ENCODE measurements around the gene CELA2A. TPM values are rescaled to one million over a fixed set of nuclear protein-coding genes. Genes with fewer than 3 reads are reported as not detected.

The CELA2A gene
- total RNA-seq, 1 donor from 2014 or later: not detected

- Mint-ChIP-seq H3K27ac (no peak overlapping the region), H3K27me3 (ENCODE audit: low read depth) (no peaks in the 10 kb centered on the region), H3K4me1 (ENCODE audit: low read depth) (peaks cover 58% of the 10 kb centered on the region), H3K4me3 (ENCODE audit: low read depth) (peak overlapping the region; percentile 4), H3K36me3 (ENCODE audit: low read depth) (peaks cover 66% of the 10 kb centered on the region), H3K9me3 (no peaks in the 10 kb centered on the region)
- intact Hi-C loops (cut with micrococcal nuclease): loop anchor here (5.0 to 10.0 kb wide), 2 partner anchors 182 to 200 kb away; partner anchors contain the start of gene DDI2
- no peak for DNase-seq (ENCODE audit: low spot score)
Measured at GRCh38 chr1:15414445-15414983, 42.0 kb upstream of the CELA2A start.

DNA sequence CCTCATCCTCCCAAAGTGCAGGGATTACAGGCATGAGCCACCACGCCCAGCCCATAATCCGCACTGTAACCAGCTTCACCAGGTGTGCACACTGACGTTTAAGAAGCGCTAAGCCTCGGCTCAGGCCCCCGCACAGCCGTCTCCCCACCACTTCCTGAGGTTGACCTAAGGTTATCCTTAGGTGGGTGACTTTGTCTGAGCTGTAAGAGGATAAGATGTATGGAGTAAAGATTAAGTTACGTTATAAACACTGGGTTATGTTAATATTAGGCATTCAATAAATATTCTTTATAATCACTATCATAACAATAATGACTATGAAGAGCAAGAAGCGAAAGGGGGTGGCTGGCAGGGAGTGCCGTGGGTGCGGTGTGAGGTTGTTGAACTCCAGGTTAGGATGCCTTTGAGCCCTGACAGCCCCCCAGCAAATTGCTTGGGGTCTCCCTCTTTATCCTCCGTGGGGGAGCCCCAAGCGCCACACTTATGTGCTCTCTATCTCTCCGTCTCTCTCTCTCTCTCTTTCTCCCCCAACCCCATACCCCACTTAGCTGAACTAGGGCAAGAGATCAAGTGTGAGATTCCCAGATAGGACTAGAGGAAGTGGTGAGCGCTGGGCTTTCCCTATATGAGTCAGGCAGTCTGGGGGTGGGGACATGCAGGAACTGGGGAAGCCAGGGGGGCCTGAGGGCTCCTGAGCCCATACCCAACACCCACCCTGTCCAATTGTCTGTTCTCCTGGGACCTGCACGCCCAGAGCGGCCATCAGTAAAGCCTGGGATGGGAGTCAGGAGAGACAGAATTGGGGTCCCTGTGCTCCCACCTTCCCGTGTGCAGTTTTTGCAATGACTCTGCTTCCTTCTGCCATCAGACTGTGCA, 39.2 kb upstream of the CELA2A start:
- peak; percentile 64 for DNase-seq (ENCODE audit: low spot score)

GRCh38 chr1:15418806-15419515, 37.6 kb upstream of the CELA2A start:
- intact Hi-C loops (cut with micrococcal nuclease): loop anchor here (5.0 to 10.0 kb wide), 3 partner anchors 92 to 196 kb away; partner anchors contain the start of gene DDI2
- Mint-ChIP-seq H3K4me3 (ENCODE audit: low read depth) (no peak overlapping the region), H3K9me3 (no peaks in the 10 kb centered on the region), H3K27ac (peak overlapping the region; percentile 30), H3K36me3 (ENCODE audit: low read depth) (peaks cover 56% of the 10 kb centered on the region), H3K4me1 (ENCODE audit: low read depth) (peaks cover 47% of the 10 kb centered on the region), H3K27me3 (ENCODE audit: low read depth) (no peaks in the 10 kb centered on the region)
- DNase-seq (ENCODE audit: low spot score): no peak

More for the DNA sequence above, 39.2 kb upstream of the CELA2A start:
- H3K9me3 Mint-ChIP-seq: no peaks in the 10 kb centered on the region
- H3K4me1 Mint-ChIP-seq (ENCODE audit: low read depth): peaks cover 56% of the 10 kb centered on the region
- peak overlapping the region; percentile 78 for H3K27ac Mint-ChIP-seq
- H3K27me3 Mint-ChIP-seq (ENCODE audit: low read depth): no peaks in the 10 kb centered on the region
- intact Hi-C loops (cut with micrococcal nuclease): loop anchor here (2.0 to 10.0 kb wide), 4 partner anchors 70 to 198 kb away; partner anchors contain the start of gene DDI2
- peaks cover 71% of the 10 kb centered on the region for H3K36me3 Mint-ChIP-seq (ENCODE audit: low read depth)
- peak overlapping the region; percentile 66 for H3K4me3 Mint-ChIP-seq (ENCODE audit: low read depth)

DNA sequence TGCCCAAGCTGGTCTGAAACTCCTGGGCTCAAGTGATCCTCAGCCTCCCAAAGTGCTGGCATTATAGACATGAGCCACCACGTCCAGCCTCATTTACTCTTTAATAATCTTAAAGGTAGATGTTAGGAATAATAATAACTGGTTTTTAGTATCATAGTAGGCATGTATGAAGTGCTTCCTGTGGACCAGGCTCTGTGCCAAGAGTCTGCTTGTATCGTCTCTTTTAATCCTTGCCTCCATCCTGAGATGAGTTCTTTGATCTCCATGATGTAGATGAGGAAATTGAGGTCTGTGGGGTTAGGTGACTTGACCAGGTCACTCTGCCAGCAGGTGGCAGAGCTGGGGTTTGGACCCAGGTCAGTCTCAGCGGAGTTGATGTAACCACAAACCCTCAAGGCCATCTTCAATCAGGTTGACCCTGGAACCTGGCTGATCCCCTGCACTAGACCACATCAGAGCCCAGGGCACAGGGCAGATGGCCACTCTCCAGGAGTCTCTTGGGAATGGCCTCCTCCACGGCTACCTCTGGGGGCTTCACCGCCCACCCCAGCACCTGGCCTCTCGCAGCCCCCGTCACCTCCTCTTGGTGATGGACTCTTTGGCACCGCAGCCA, 35.6 kb upstream of the CELA2A start:
- DNase-seq (ENCODE audit: low spot score): no peak
- Mint-ChIP-seq H3K36me3 (ENCODE audit: low read depth) (peaks cover 49% of the 10 kb centered on the region), H3K4me3 (ENCODE audit: low read depth) (no peak overlapping the region), H3K27me3 (ENCODE audit: low read depth) (no peaks in the 10 kb centered on the region), H3K9me3 (no peaks in the 10 kb centered on the region), H3K27ac (no peak overlapping the region), H3K4me1 (ENCODE audit: low read depth) (peaks cover 35% of the 10 kb centered on the region)
- intact Hi-C loops (cut with micrococcal nuclease): no loop called here

DNA sequence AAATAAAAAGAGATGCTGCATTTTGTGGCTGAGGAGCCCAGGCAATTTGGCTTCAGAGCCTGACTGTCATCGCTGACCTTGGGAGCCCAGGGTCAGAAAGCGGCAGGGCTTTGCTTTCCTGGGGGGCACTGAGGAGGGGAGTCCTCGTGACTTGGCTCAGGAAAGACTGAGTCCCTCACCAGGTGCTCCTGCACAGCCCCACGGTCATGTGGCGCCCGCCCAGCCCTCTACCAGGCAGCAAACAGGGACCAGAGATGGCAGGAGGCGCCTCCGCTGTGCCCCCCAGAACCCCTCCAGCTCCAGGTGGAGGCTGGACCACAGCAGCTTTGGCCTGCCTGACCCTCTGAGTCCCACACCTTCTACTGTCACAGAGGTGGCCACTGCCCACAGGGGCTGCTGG, 33.7 kb upstream of the CELA2A start:
- Mint-ChIP-seq H3K27me3 (ENCODE audit: low read depth) (no peaks in the 10 kb centered on the region), H3K4me1 (ENCODE audit: low read depth) (peaks cover 24% of the 10 kb centered on the region), H3K36me3 (ENCODE audit: low read depth) (peaks cover 49% of the 10 kb centered on the region), H3K27ac (no peak overlapping the region), H3K4me3 (ENCODE audit: low read depth) (no peak overlapping the region), H3K9me3 (no peaks in the 10 kb centered on the region)
- no peak for DNase-seq (ENCODE audit: low spot score)
- intact Hi-C loops (cut with micrococcal nuclease): no loop called here

DNA sequence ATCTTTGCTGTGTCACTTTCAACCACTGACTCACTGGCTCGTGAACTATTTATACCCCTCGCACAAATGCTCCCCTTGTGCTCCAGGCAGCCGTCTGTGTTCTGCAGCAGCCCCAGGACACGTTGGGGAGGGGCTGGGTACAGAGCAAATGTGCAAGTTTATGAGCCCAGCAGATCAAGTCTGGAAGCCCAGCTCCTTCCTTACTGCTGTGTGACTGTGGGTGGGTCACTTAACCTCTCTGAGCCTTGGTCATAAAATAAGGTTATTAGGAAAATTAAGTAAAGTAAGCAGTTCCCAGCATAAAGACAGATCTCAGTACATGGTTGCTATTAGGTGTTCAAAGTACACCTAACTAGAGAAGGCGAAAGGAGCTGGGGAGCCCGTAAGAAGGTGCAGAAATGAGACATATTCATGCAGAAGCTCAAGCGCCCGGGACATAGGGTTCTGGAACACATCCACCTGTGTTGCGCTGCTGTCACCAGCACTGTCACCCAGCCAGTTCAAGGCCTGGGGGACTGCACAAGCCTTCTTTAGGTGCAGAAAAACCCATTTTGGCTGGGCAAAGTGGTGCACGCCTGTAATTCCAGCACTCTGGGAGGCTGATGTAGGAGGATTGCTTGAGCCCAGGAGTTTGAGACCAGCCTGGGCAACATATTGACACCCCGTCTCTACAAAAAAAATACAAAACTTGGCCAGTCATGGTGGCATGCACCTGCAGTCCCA, 33.0 kb upstream of the CELA2A start:
- intact Hi-C loops (cut with micrococcal nuclease): no loop called here
- no peaks in the 10 kb centered on the region for H3K9me3 Mint-ChIP-seq
- H3K4me3 Mint-ChIP-seq (ENCODE audit: low read depth): no peak overlapping the region
- H3K4me1 Mint-ChIP-seq (ENCODE audit: low read depth): peaks cover 23% of the 10 kb centered on the region
- DNase-seq (ENCODE audit: low spot score): no peak
- H3K27ac Mint-ChIP-seq: no peak overlapping the region
- peaks cover 50% of the 10 kb centered on the region for H3K36me3 Mint-ChIP-seq (ENCODE audit: low read depth)
- H3K27me3 Mint-ChIP-seq (ENCODE audit: low read depth): no peaks in the 10 kb centered on the region

GRCh38 chr1:15424146-15424667, 32.3 kb upstream of the CELA2A start:
- Mint-ChIP-seq H3K4me3 (ENCODE audit: low read depth) (no peak overlapping the region), H3K4me1 (ENCODE audit: low read depth) (peaks cover 20% of the 10 kb centered on the region), H3K27ac (no peak overlapping the region), H3K36me3 (ENCODE audit: low read depth) (peaks cover 45% of the 10 kb centered on the region), H3K27me3 (ENCODE audit: low read depth) (no peaks in the 10 kb centered on the region), H3K9me3 (no peaks in the 10 kb centered on the region)
- no peak for DNase-seq (ENCODE audit: low spot score)
- intact Hi-C loops (cut with micrococcal nuclease): no loop called here

DNA sequence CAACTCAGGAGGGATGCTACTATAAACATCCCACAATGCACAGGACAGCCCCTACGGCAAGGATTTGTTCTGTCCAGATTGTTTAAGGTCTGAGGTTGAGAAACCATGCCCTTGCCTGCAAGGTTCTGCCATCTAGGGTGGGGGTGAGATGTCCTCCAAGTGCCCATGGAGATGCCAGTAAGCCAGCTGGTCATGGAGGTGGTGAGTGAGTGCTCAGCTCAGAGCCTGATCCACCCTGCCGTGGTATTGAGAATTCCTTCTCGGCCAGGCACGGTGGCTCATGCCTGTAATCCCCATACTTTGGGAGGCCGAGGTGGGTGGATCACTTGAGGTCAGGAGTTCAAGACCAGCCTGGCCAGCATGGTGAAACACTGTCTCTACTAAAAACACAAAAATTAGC, 31.6 kb upstream of the CELA2A start:
- intact Hi-C loops (cut with micrococcal nuclease): no loop called here
- no peak for DNase-seq (ENCODE audit: low spot score)
- peaks cover 17% of the 10 kb centered on the region for H3K4me1 Mint-ChIP-seq (ENCODE audit: low read depth)
- no peak overlapping the region for H3K4me3 Mint-ChIP-seq (ENCODE audit: low read depth)
- H3K27ac Mint-ChIP-seq: no peak overlapping the region
- H3K36me3 Mint-ChIP-seq (ENCODE audit: low read depth): peaks cover 43% of the 10 kb centered on the region
- no peaks in the 10 kb centered on the region for H3K9me3 Mint-ChIP-seq
- no peaks in the 10 kb centered on the region for H3K27me3 Mint-ChIP-seq (ENCODE audit: low read depth)

DNA sequence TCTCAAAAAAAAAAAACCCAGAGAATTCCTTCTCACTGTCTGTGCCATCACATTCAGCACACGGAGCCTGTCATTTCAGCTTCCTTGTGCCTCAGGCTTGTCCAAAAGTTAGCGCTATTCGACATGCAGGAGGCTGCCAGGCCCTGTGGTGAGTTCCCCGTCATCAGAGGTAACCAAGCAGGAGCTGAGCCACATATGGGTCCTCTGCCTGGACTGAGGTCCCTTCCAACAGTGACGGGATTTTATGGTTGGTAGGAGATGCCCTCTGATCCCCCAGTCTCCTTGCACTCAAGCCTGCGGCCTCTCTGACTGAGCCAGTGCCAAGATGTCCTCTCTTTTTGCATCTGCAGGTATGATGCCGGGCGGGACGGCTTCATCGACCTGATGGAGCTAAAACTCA, 31.0 kb upstream of the CELA2A start:
- Mint-ChIP-seq H3K36me3 (ENCODE audit: low read depth) (peaks cover 44% of the 10 kb centered on the region), H3K4me3 (ENCODE audit: low read depth) (no peak overlapping the region)

DNA sequence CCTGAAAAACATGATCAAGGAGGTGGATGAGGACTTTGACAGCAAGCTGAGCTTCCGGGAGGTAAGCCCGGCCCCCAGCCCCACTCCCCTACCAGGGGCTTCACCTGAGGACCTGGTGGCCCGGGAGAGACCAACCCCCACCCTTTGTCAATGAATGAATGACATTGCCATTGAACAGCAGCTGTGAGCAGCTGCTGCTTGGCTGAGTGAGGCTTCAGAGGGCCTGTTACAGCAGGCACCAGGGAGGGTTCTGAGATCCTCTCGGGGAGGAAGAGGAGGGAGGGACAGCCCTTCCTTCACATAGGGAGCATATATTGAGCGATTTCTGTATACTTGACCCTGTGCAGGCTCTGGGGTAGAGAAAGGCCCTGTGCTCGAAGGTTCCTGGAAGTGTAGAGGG, 30.6 kb upstream of the CELA2A start:
- Mint-ChIP-seq H3K36me3 (ENCODE audit: low read depth) (peaks cover 41% of the 10 kb centered on the region), H3K9me3 (no peaks in the 10 kb centered on the region), H3K27me3 (ENCODE audit: low read depth) (no peaks in the 10 kb centered on the region), H3K27ac (peak overlapping the region; percentile 61), H3K4me3 (ENCODE audit: low read depth) (no peak overlapping the region), H3K4me1 (ENCODE audit: low read depth) (peaks cover 14% of the 10 kb centered on the region)
- DNase-seq (ENCODE audit: low spot score): no peak
- intact Hi-C loops (cut with micrococcal nuclease): no loop called here

More for the DNA sequence above, 31.0 kb upstream of the CELA2A start:
- no peaks in the 10 kb centered on the region for H3K9me3 Mint-ChIP-seq
- peaks cover 15% of the 10 kb centered on the region for H3K4me1 Mint-ChIP-seq (ENCODE audit: low read depth)
- no peak for DNase-seq (ENCODE audit: low spot score)
- intact Hi-C loops (cut with micrococcal nuclease): no loop called here
- H3K27me3 Mint-ChIP-seq (ENCODE audit: low read depth): no peaks in the 10 kb centered on the region
- no peak overlapping the region for H3K27ac Mint-ChIP-seq

GRCh38 chr1:15426492-15427279, 29.8 kb upstream of the CELA2A start:
- intact Hi-C loops (cut with micrococcal nuclease): no loop called here
- DNase-seq (ENCODE audit: low spot score): no peak
- H3K9me3 Mint-ChIP-seq: no peaks in the 10 kb centered on the region
- no peak overlapping the region for H3K4me3 Mint-ChIP-seq (ENCODE audit: low read depth)
- peaks cover 38% of the 10 kb centered on the region for H3K36me3 Mint-ChIP-seq (ENCODE audit: low read depth)
- no peaks in the 10 kb centered on the region for H3K27me3 Mint-ChIP-seq (ENCODE audit: low read depth)
- H3K4me1 Mint-ChIP-seq (ENCODE audit: low read depth): peaks cover 13% of the 10 kb centered on the region
- peak overlapping the region; percentile 61 for H3K27ac Mint-ChIP-seq

Measured in activated T-helper 2 cell treated with anti-CD3 and anti-CD28 coated beads, Interferon-gamma antibody, Interleukin-2, Interleukin-4, amounts not matched to agents 10 μg/mL and 5 μg/mL and 100 μg/mL, durations not matched to agents 14 hours and 24 hours and 36 hours (primary cell).